Fibroblast of lung (primary cell): Measurements from ENCODE around the gene RAET1E. TPM values are rescaled to one million over a fixed set of nuclear protein-coding genes. Genes with fewer than 3 reads are reported as not detected.

Source experiments
- DNase-seq, 2 donors: peaks; one replicate each; pipeline versions ENCODE4 v3.0.0 to v3.0.0-alpha.2; 2010; ENCODE audit warnings: low read depth in 2 of 2
- H2AFZ ChIP-seq: 2 replicates; pipeline ENCODE4 v1.5.1; 2012; ENCODE audit warnings: low read length, control low read depth, inconsistent platforms
- H3K27ac ChIP-seq: 2 replicates; pipeline ENCODE4 v1.5.1; 2011; ENCODE audit warnings: low read length, control low read depth; ENCODE audit not compliant: insufficient read depth
- H3K27me3 ChIP-seq: 2 replicates; pipeline ENCODE4 v1.5.1; 2011; ENCODE audit warnings: mild to moderate bottlenecking, low read length; ENCODE audit not compliant: control insufficient read depth, insufficient read depth
- H3K36me3 ChIP-seq: 2 replicates; pipeline ENCODE4 v1.5.1; 2011; ENCODE audit warnings: low read length; ENCODE audit not compliant: control insufficient read depth, insufficient read depth
- H3K4me1 ChIP-seq: 2 replicates; pipeline ENCODE4 v1.5.1; 2011; ENCODE audit warnings: low read length; ENCODE audit not compliant: control insufficient read depth, insufficient read depth; ENCODE audit errors: extremely low read depth
- H3K4me2 ChIP-seq: 2 replicates; pipeline ENCODE4 v1.5.1; 2011; ENCODE audit warnings: low read length, control low read depth; ENCODE audit not compliant: insufficient read depth; ENCODE audit errors: extremely low read depth
- H3K4me3 ChIP-seq, 4 experiments: fragments of 200-600 bp in 1 of 4; sonication (generic) in 1 of 4; replicated peaks in 1 of 4; 2 replicates each; pipeline ENCODE4 v1.5.1; 2011 to 2016; ENCODE audit warnings: low read length in 4 of 4, low read depth in 3 of 4, mild to moderate bottlenecking in 3 of 4, control low read depth in 2 of 4, inconsistent platforms in 1 of 4, mixed read lengths in 1 of 4; ENCODE audit not compliant: insufficient read depth in 1 of 4; ENCODE audit errors: control extremely low read depth in 1 of 4
- H3K79me2 ChIP-seq: 2 replicates; pipeline ENCODE4 v1.5.1; 2012; ENCODE audit warnings: mild to moderate bottlenecking, low read length, inconsistent platforms; ENCODE audit not compliant: control insufficient read depth, insufficient read depth
- H3K9ac ChIP-seq: 2 replicates; pipeline ENCODE4 v1.5.1; 2011; ENCODE audit warnings: mild to moderate bottlenecking, low read length, control low read depth; ENCODE audit not compliant: insufficient read depth
- H3K9me3 ChIP-seq: 2 replicates; pipeline ENCODE4 v1.5.1; 2012; ENCODE audit warnings: low read depth, low read length; ENCODE audit not compliant: control insufficient read depth, insufficient read depth
- H4K20me1 ChIP-seq: 2 replicates; pipeline ENCODE4 v1.5.1; 2011; ENCODE audit warnings: low read length; ENCODE audit not compliant: control insufficient read depth, insufficient read depth; ENCODE audit errors: extremely low read depth
- CTCF ChIP-seq, 2 donors: IDR thresholded peaks in 1 of 2; conservative IDR thresholded peaks in 1 of 2; 1 replicate in 1 of 2; 2 replicates in 1 of 2; pipeline ENCODE4 v1.5.1; 2011 to 2012; ENCODE audit warnings: low read length in 2 of 2, control low read depth in 1 of 2, inconsistent platforms in 1 of 2, low read depth in 1 of 2, mild to moderate bottlenecking in 1 of 2
- EZH2 ChIP-seq: IDR thresholded peaks from 2 replicates; pipeline ENCODE4 v1.5.1; 2012; ENCODE audit warnings: low read length, control low read depth, mild to moderate bottlenecking; ENCODE audit errors: missing control alignments
- polyA plus RNA-seq, 2 donors: library from polyadenylated mRNA; depleted of rRNA in 1 of 2; stranded (reverse) in 1 of 2; unstranded in 1 of 2; fragments of >200 nt; gene quantifications; 2 replicates each; pipeline ENCODE4 v1.2.1, GENCODE V29; 2011 to 2012; ENCODE audit warnings: missing spikeins in 1 of 2
- total RNA-seq: library from RNA; depleted of rRNA; stranded (reverse); fragments of >200 nt; gene quantifications from 2 replicates; pipeline ENCODE4 v1.2.1, GENCODE V29; 2014

Gene RAET1E
- total and polyA plus RNA-seq, 2 donors (not counting 1 experiment from before 2014, with no cell fraction given), result 0.12 to 1.5 TPM

- Histone ChIP-seq H3K27ac (no peak overlapping the region), H3K27me3 (no peaks in the 10 kb centered on the region), H2AFZ (no peak overlapping the region), H3K79me2 (no peaks in the 10 kb centered on the region), H4K20me1 (no peaks in the 10 kb centered on the region), H3K4me1 (no peaks in the 10 kb centered on the region), H3K36me3 (no peaks in the 10 kb centered on the region), H3K9ac (no peak overlapping the region), H3K4me3 (no peak overlapping the region), H3K4me2 (no peak overlapping the region), H3K9me3 (no peaks in the 10 kb centered on the region)
- TF ChIP-seq CTCF (conservative IDR thresholded peaks at IDR 0.05 in 1 of 2, IDR thresholded peaks at IDR 0.05 in 1 of 2; ENCODE audit: low read depth in 1 of 2, low read length in 2 of 2) (no peak), EZH2 (no peak)
- no peak for DNase-seq
Observed at GRCh38 chr6:149904661-149905370, 6.9 kb upstream of the RAET1E start.

- Histone ChIP-seq H3K36me3 (no peaks in the 10 kb centered on the region), H3K9me3 (no peaks in the 10 kb centered on the region), H3K4me3 (no peak overlapping the region), H3K9ac (no peak overlapping the region), H3K27me3 (no peaks in the 10 kb centered on the region), H3K27ac (no peak overlapping the region), H4K20me1 (no peaks in the 10 kb centered on the region), H3K4me1 (no peaks in the 10 kb centered on the region), H2AFZ (no peak overlapping the region), H3K79me2 (no peaks in the 10 kb centered on the region), H3K4me2 (no peak overlapping the region)
- TF ChIP-seq CTCF (conservative IDR thresholded peaks at IDR 0.05 in 1 of 2, IDR thresholded peaks at IDR 0.05 in 1 of 2; ENCODE audit: low read depth in 1 of 2, low read length in 2 of 2) (no peak), EZH2 (no peak)
- DNase-seq, result no peak
Observed at GRCh38 chr6:149903938-149904611, 6.2 kb upstream of the RAET1E start.

- Histone ChIP-seq H3K36me3 (no peaks in the 10 kb centered on the region), H3K9ac (no peak overlapping the region), H3K4me1 (peaks cover 11% of the 10 kb centered on the region), H3K27ac (no peak overlapping the region), H3K9me3 (no peaks in the 10 kb centered on the region), H3K79me2 (no peaks in the 10 kb centered on the region), H3K4me2 (no peak overlapping the region), H3K4me3 (no peak overlapping the region), H2AFZ (no peak overlapping the region), H4K20me1 (no peaks in the 10 kb centered on the region), H3K27me3 (no peaks in the 10 kb centered on the region)
- DNase-seq, result no peak
- TF ChIP-seq CTCF (conservative IDR thresholded peaks at IDR 0.05 in 1 of 2, IDR thresholded peaks at IDR 0.05 in 1 of 2; ENCODE audit: low read depth in 1 of 2, low read length in 2 of 2), result no peak
- TF ChIP-seq EZH2, result no peak
Observed at GRCh38 chr6:149901444-149902140, 3.7 kb upstream of the RAET1E start.
